Caco-2 (cell line): ENCODE results near the gene RCSD1. TPM values are rescaled to one million over a fixed set of nuclear protein-coding genes. Genes with fewer than 3 reads are reported as not detected.

Experiments
- BruUV-seq: library from RNA; stranded (reverse); fragments of 400-500 nt; replicated peaks from 2 replicates; lab custom pipeline; 2021; lab: Mats Ljungman, UMichigan
- CTCF ChIA-PET: fragments of 300-600 bp; sonication (Branson Sonifier 250); formaldehyde crosslinking; loops from one replicate; lab custom pipeline; 2022; ENCODE audit warnings: antibody characterized with exemption; lab: Charles Lee
- POLR2A ChIA-PET: fragments of 300-600 bp; sonication (Branson Sonifier 250); formaldehyde crosslinking; loops from one replicate; lab custom pipeline; 2022; ENCODE audit warnings: antibody characterized with exemption; lab: Charles Lee
- DNase-seq, 2 experiments: peaks; one replicate each; pipeline versions ENCODE4 v3.0.0 to v3.0.0-alpha.2; 2020 to 2022
- H3K27me3 ChIP-seq: replicated peaks from 2 replicates; pipeline ENCODE4 v1.6.0; 2011; ENCODE audit warnings: low read length; ENCODE audit not compliant: control insufficient read depth, insufficient read depth
- H3K36me3 ChIP-seq: 2 replicates; pipeline ENCODE4 v1.5.1; 2011; ENCODE audit warnings: low read length; ENCODE audit not compliant: control insufficient read depth, insufficient read depth
- H3K4me1 ChIP-seq: fragments of 250-450 bp; sonication (Bioruptor Pico); 2 replicates; pipeline ENCODE4 v1.5.1; 2020; ENCODE audit warnings: mild to moderate bottlenecking
- H3K4me3 ChIP-seq: 2 replicates; pipeline ENCODE4 v1.5.1; 2011; ENCODE audit warnings: low read depth, mild to moderate bottlenecking, control low read depth, low read length
- H3K9me3 ChIP-seq: fragments of 250-450 bp; sonication (Bioruptor Pico); 2 replicates; pipeline ENCODE4 v1.5.1; 2020; ENCODE audit warnings: mild to moderate bottlenecking, moderate library complexity
- H3K27ac Mint-ChIP-seq: one replicate; pipeline ENCODE4 v1.8.0; 2022; ENCODE audit warnings: mixed read lengths; ENCODE audit not compliant: unreplicated experiment
- H3K27me3 Mint-ChIP-seq: one replicate; pipeline ENCODE4 v1.8.0; 2022; ENCODE audit warnings: mixed read lengths; ENCODE audit not compliant: insufficient read depth, unreplicated experiment
- H3K36me3 Mint-ChIP-seq: one replicate; pipeline ENCODE4 v1.8.0; 2022; ENCODE audit warnings: mild to moderate bottlenecking, mixed read lengths; ENCODE audit not compliant: insufficient read depth, unreplicated experiment
- H3K4me1 Mint-ChIP-seq: one replicate; pipeline ENCODE4 v1.8.0; 2022; ENCODE audit warnings: low read depth, mixed read lengths; ENCODE audit not compliant: unreplicated experiment
- H3K4me3 Mint-ChIP-seq: one replicate; pipeline ENCODE4 v1.8.0; 2022; ENCODE audit warnings: mild to moderate bottlenecking, moderate library complexity, mixed read lengths; ENCODE audit not compliant: unreplicated experiment
- H3K9me3 Mint-ChIP-seq: one replicate; pipeline ENCODE4 v1.8.0; 2022; ENCODE audit warnings: mixed read lengths; ENCODE audit not compliant: unreplicated experiment
- intact Hi-C: fragments of 100-400 bp; cut with micrococcal nuclease; formaldehyde crosslinking; loops from one replicate; pipeline ENCODE4 v1.10.0; 2022; ENCODE audit not compliant: unreplicated experiment
- total RNA-seq: library from RNA; stranded (reverse); gene quantifications from 2 replicates; pipeline ENCODE4 v1.2.3, GENCODE V29; 2022
- TF ChIP-seq, protein P1 (sequence below), 2 experiments: fragments of 200-600 bp in 1 of 2; IDR thresholded peaks; 1 replicate in 1 of 2; 2 replicates in 1 of 2; pipeline versions ENCODE4 v1.5.1 to v1.8.0; 2011 to 2022; ENCODE audit warnings: antibody characterized with exemption in 1 of 2, control low read depth in 1 of 2, inconsistent platforms in 1 of 2, low read depth in 1 of 2, low read length in 1 of 2, mild to moderate bottlenecking in 1 of 2, moderate library complexity in 1 of 2; ENCODE audit not compliant: insufficient read depth in 1 of 2, severe bottlenecking in 1 of 2, unreplicated experiment in 1 of 2

Gene RCSD1
- total RNA-seq, 1 experiment from 2014 or later: not detected

DNA sequence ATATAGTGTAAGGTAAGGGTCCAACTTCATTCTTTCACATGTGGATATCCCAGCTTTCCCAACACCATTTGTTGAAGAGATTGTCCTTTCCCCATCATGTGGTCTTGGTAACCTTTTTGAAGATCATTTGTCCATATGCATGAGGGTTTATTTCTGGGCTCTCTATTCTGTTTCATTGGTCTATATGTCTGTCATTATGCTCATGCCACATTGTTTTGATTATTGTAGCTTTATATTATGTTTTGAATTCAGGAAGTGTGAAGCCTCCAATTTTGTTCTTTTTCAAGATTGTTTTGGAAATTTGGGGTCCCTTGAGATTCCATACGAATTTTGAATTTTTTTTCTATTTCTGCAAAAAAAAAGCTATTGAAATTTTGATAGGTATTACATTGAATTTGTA is 15.2 kb upstream of the RCSD1 start:
- DNase-seq: no peak
- CTCF ChIA-PET: no interaction called here
- Histone ChIP-seq H3K9me3 (peaks cover 12% of the 10 kb centered on the region), H3K4me1 (no peaks in the 10 kb centered on the region), H3K36me3 (no peaks in the 10 kb centered on the region), H3K4me3 (no peak overlapping the region), H3K27me3 (no peaks in the 10 kb centered on the region)
- H3K4me1 Mint-ChIP-seq: no peaks in the 10 kb centered on the region
- TF ChIP-seq, protein P1, sequence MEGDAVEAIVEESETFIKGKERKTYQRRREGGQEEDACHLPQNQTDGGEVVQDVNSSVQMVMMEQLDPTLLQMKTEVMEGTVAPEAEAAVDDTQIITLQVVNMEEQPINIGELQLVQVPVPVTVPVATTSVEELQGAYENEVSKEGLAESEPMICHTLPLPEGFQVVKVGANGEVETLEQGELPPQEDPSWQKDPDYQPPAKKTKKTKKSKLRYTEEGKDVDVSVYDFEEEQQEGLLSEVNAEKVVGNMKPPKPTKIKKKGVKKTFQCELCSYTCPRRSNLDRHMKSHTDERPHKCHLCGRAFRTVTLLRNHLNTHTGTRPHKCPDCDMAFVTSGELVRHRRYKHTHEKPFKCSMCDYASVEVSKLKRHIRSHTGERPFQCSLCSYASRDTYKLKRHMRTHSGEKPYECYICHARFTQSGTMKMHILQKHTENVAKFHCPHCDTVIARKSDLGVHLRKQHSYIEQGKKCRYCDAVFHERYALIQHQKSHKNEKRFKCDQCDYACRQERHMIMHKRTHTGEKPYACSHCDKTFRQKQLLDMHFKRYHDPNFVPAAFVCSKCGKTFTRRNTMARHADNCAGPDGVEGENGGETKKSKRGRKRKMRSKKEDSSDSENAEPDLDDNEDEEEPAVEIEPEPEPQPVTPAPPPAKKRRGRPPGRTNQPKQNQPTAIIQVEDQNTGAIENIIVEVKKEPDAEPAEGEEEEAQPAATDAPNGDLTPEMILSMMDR (IDR thresholded peaks at IDR 0.05; ENCODE audit: insufficient read depth in 1 of 2, low read depth in 1 of 2, low read length in 1 of 2, severe bottlenecking in 1 of 2, unreplicated experiment in 1 of 2): no peak
- peaks cover 7% of the 10 kb centered on the region for H3K27me3 Mint-ChIP-seq
- no TSS peak for BruUV-seq
- intact Hi-C loops: loop anchor here (5.0 kb wide), 1 partner anchor 392 kb away; no protein-coding TSS in a partner anchor
- no peak overlapping the region for H3K27ac Mint-ChIP-seq
- no peaks in the 10 kb centered on the region for H3K36me3 Mint-ChIP-seq
- no peak overlapping the region for H3K4me3 Mint-ChIP-seq
- peaks cover 13% of the 10 kb centered on the region for H3K9me3 Mint-ChIP-seq
- POLR2A ChIA-PET: no interaction called here

- Mint-ChIP-seq H3K4me1 (no peaks in the 10 kb centered on the region), H3K36me3 (no peaks in the 10 kb centered on the region), H3K27ac (no peak overlapping the region), H3K9me3 (peaks cover 13% of the 10 kb centered on the region), H3K4me3 (no peak overlapping the region), H3K27me3 (peaks cover 12% of the 10 kb centered on the region)
- H3K4me3 ChIP-seq: no peak overlapping the region
- POLR2A ChIA-PET: no interaction called here
- intact Hi-C loops: no loop called here
- no peaks in the 10 kb centered on the region for H3K4me1 ChIP-seq
- H3K36me3 ChIP-seq: no peaks in the 10 kb centered on the region
- no peaks in the 10 kb centered on the region for H3K27me3 ChIP-seq
- TF ChIP-seq, protein P1 (IDR thresholded peaks at IDR 0.05; ENCODE audit: insufficient read depth in 1 of 2, low read depth in 1 of 2, low read length in 1 of 2, severe bottlenecking in 1 of 2, unreplicated experiment in 1 of 2): no peak
- CTCF ChIA-PET: no interaction called here
- DNase-seq: no peak
- no TSS peak for BruUV-seq
- H3K9me3 ChIP-seq: peaks cover 12% of the 10 kb centered on the region
Observed at GRCh38 chr1:167616521-167616920, 13.5 kb upstream of the RCSD1 start.

DNA sequence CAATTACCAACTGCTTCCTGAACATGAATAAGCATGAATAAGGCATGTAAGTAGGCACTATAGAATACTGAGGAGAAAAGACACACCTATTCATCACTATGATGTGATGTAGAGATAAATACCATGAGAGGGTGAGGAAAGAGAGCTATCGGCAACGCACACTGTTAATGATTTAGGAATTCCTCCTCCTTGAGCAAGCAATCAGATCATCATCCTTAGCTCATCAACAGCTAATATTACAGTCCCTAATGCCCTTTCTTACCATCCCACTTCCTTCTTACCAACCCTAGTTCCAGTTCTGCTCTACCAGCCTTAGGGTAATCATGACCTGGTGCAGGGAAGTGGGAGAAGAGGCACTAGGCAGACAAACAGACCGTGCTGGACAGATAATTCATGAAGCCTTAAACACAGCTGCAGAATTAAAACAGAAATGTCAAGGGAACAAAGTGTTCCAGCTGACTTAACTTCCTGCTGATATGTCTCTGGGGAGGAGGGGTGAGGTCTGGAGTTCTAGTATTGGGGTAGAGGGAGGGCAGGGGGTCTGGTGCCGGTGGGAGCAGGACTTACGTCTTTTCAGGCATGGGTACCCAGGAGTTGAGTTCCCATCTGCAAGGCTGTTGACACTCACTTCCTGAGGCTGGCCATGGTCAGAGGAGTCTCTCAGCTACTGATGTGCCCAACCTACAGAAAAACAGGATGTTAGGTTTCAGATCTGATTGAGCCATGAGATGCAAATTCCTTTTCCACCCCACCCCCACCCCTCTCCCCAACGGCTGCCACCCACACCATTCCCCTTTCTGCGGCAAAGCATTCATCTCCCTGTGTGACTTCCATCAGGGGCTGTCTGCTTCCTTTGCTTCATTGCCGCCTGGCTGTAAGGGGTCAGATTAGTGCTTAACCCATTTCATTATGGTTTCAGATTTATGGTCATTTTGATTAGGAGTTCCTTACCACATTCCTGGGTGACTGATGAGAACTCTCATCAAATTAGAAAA is 12.6 kb upstream of the RCSD1 start:
- no peak overlapping the region for H3K4me3 ChIP-seq
- TF ChIP-seq, protein P1 (IDR thresholded peaks at IDR 0.05; ENCODE audit: insufficient read depth in 1 of 2, low read depth in 1 of 2, low read length in 1 of 2, severe bottlenecking in 1 of 2, unreplicated experiment in 1 of 2): no peak
- BruUV-seq: no TSS peak
- H3K4me1 ChIP-seq: no peaks in the 10 kb centered on the region
- CTCF ChIA-PET: no interaction called here
- Mint-ChIP-seq H3K36me3 (no peaks in the 10 kb centered on the region), H3K4me1 (no peaks in the 10 kb centered on the region), H3K27me3 (peaks cover 12% of the 10 kb centered on the region), H3K4me3 (no peak overlapping the region), H3K27ac (no peak overlapping the region), H3K9me3 (peaks cover 13% of the 10 kb centered on the region)
- H3K36me3 ChIP-seq: no peaks in the 10 kb centered on the region
- POLR2A ChIA-PET: no interaction called here
- H3K27me3 ChIP-seq: no peaks in the 10 kb centered on the region
- DNase-seq: no peak
- intact Hi-C loops: no loop called here
- peaks cover 12% of the 10 kb centered on the region for H3K9me3 ChIP-seq
